Measurements from ENCODE around the gene SLC43A2. TPM values are rescaled to one million over a fixed set of nuclear protein-coding genes. Genes with fewer than 3 reads are reported as not detected.
"Not testable (repeated sequence)": the region's sequence is repeated elsewhere in the genome, so short reads cannot be mapped to it uniquely, and the experiment has no call there.

Gene SLC43A2
- total RNA-seq, 4 donors from 2014 or later: 3.7 to 98.9 (median 12.3) TPM

DNA sequence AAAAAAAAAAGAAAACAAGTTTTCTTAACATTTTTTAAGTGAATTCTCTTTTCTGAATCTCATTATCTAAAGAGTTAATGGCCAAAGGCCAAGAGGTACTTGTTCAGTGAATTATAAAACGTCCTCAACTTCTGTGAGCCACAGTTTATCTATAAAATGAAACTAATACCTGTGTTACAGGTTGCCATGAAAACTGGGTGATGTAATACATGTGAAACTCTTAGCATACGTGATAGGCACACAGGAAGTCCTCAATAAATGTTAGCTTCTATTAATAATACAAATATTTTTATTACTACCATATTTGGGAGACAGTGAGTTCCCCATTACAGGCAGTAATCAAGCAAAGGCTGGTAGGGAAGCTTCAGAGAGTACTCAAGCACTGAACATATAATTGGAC, 98.8 kb downstream of the SLC43A2 start:
- no peak for DNase-seq
- no peak overlapping the region for H3K27ac ChIP-seq
- no peaks in the 10 kb centered on the region for H3K27me3 ChIP-seq

DNA sequence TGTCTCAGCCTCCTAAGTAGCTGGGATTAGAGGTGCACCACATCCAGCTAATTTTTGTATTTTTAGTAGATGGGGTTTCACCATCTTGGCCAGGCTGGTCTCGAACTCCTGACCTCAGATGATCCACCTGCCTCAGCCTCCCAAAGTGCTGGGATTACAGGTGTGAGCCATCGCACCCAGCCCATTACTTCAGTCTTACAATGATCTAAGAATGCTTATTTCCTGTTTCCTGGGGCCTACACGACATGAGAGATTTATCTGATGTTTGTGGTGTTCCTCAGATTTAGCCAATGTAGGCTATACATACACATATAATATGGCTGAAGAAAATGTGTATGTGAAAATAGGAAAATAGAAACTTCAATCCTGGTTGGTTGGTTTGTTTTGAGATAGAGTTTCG, 101.8 kb downstream of the SLC43A2 start:
- H3K4me3 ChIP-seq; H3K4me1 ChIP-seq; H3K27ac ChIP-seq; intact Hi-C loops (cut with DNase I; ENCODE audit: low total_unique reads); in situ Hi-C loops (cut with MboI; ENCODE audit: low pct_ligation_motif_present in 1 of 4, low pct_unique_long_range_greater_than_20kb in 1 of 4, low sequenced_read_pairs in 3 of 4); DNase-seq; H3K9me3 ChIP-seq; H3K27me3 ChIP-seq: not testable (repeated sequence)
- peaks cover 0 to 31% (median 16%) of the 10 kb centered on the region in 4 donors for H3K36me3 ChIP-seq
- 40 to 83% methylated on average over 1 to 4 of the region's 4 CpGs for WGBS, 2 donors (ENCODE audit: low coverage in 1 of 2)

More for the DNA sequence above, 98.8 kb downstream of the SLC43A2 start:
- Histone ChIP-seq H3K4me1 (no peaks in the 10 kb centered on the region), H3K4me3 (no peak overlapping the region), H3K36me3 (peaks cover 0 to 47% (median 26%) of the 10 kb centered on the region in 4 donors), H3K9me3 (no peaks in the 10 kb centered on the region)
- WGBS, 2 donors (ENCODE audit: low coverage in 1 of 2): 34 to 45% methylated on average over 2 of the region's 2 CpGs
- TF ChIP-seq, protein P1, sequence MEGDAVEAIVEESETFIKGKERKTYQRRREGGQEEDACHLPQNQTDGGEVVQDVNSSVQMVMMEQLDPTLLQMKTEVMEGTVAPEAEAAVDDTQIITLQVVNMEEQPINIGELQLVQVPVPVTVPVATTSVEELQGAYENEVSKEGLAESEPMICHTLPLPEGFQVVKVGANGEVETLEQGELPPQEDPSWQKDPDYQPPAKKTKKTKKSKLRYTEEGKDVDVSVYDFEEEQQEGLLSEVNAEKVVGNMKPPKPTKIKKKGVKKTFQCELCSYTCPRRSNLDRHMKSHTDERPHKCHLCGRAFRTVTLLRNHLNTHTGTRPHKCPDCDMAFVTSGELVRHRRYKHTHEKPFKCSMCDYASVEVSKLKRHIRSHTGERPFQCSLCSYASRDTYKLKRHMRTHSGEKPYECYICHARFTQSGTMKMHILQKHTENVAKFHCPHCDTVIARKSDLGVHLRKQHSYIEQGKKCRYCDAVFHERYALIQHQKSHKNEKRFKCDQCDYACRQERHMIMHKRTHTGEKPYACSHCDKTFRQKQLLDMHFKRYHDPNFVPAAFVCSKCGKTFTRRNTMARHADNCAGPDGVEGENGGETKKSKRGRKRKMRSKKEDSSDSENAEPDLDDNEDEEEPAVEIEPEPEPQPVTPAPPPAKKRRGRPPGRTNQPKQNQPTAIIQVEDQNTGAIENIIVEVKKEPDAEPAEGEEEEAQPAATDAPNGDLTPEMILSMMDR (IDR thresholded peaks at IDR 0.05): no peak
- TF ChIP-seq POLR2A (IDR thresholded peaks at IDR 0.05): no peak
- intact Hi-C loops (cut with DNase I; ENCODE audit: low total_unique reads) (no loop called here), in situ Hi-C loops (cut with MboI; ENCODE audit: low pct_ligation_motif_present in 1 of 4, low pct_unique_long_range_greater_than_20kb in 1 of 4, low sequenced_read_pairs in 3 of 4) (no loop called here)

DNA sequence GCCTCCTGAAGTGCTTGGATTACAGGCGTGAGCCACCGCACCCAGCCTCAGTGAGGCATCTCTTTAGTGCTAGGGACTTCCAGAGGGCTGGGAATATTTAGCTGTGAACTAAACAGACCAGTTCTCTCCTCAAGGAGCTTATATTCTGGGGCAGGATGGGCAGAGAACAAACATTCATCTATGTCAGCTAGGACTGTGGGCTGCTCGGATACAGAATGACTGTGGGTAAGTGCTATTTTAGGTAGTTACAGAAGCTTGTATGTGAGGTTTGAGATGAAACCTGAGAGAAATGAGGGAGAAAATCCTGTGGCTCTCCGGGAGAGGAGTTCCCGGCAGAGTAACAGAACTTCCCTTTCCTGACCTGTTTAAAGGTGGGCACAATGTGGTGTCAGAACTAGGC, 106.0 kb downstream of the SLC43A2 start:
- H3K4me1 ChIP-seq: peaks cover 1 to 4% (median 3%) of the 10 kb centered on the region in 4 donors
- intact Hi-C loops (cut with DNase I; ENCODE audit: low total_unique reads): no loop called here
- no peak for DNase-seq
- no peak overlapping the region for H3K4me3 ChIP-seq
- in situ Hi-C loops (cut with MboI; ENCODE audit: low pct_ligation_motif_present in 1 of 4, low pct_unique_long_range_greater_than_20kb in 1 of 4, low sequenced_read_pairs in 3 of 4): loop anchor here in 3 of 4 donors (25.0 kb wide), 2 partner anchors 135 to 260 kb away; partner anchors contain the start of gene BHLHA9 (in 2 of the 3)
- H3K36me3 ChIP-seq: peaks cover 0 to 14% (median 6%) of the 10 kb centered on the region in 4 donors
- TF ChIP-seq EP300 (IDR thresholded peaks at IDR 0.05; ENCODE audit: low read depth) (no peak), POLR2A (IDR thresholded peaks at IDR 0.05) (no peak), POLR2AphosphoS5 (IDR thresholded peaks at IDR 0.05) (no peak)
- TF ChIP-seq, protein P1 (IDR thresholded peaks at IDR 0.05): no peak
- no peaks in the 10 kb centered on the region for H3K27me3 ChIP-seq
- H3K9me3 ChIP-seq: no peaks in the 10 kb centered on the region
- WGBS, 2 donors (ENCODE audit: low coverage in 1 of 2): 94% methylated on average over 2 to 5 of the region's 5 CpGs
- H3K27ac ChIP-seq: no peak overlapping the region

DNA sequence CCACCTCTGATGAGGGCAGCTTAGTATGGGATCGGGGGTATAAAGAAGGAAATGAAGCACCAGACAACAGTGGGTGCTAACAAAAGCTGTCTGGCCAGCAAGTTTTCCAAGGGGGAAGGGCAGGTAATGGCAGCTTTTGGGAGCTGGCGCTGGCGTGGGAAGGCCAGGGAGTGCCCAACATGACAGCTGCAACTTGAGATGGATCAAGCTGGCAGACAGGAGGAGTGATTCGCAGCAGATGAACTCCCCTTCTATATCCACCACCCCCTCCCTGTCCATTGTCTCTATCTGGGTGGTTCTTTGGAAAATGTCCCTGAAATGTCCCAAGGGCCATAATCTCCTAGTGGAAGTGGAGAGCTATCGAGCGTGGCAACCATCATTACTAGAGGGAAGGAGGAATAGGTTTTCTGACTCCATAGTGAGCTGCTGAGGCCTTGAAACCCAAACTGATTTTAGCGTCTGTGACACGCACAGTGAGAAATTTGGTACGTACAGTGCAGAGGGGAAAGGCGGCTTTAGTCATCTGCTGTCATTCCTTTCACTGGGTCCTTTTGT, 107.5 kb downstream of the SLC43A2 start:
- DNase-seq: no peak
- WGBS, 2 donors (ENCODE audit: low coverage in 1 of 2): 93% methylated on average over 10 of the region's 10 CpGs; no CpG with 5 or more reads in 1 of the 2 donors
- no peaks in the 10 kb centered on the region for H3K27me3 ChIP-seq
- in situ Hi-C loops (cut with MboI; ENCODE audit: low pct_ligation_motif_present in 1 of 4, low pct_unique_long_range_greater_than_20kb in 1 of 4, low sequenced_read_pairs in 3 of 4): loop anchor here in 3 of 4 donors (25.0 kb wide), 2 partner anchors 134 to 259 kb away; partner anchors contain the start of gene BHLHA9 (in 2 of the 3)
- H3K4me1 ChIP-seq: peaks cover 5 to 10% (median 8%) of the 10 kb centered on the region in 4 donors
- peaks cover 0 to 14% (median 4%) of the 10 kb centered on the region in 4 donors for H3K36me3 ChIP-seq
- TF ChIP-seq POLR2A (IDR thresholded peaks at IDR 0.05): no peak
- no peak for TF ChIP-seq POLR2AphosphoS5 (IDR thresholded peaks at IDR 0.05)
- TF ChIP-seq, protein P1 (IDR thresholded peaks at IDR 0.05): no peak
- no peak for TF ChIP-seq EP300 (IDR thresholded peaks at IDR 0.05; ENCODE audit: low read depth)
- intact Hi-C loops (cut with DNase I; ENCODE audit: low total_unique reads): no loop called here
- H3K4me3 ChIP-seq: no peak overlapping the region
- H3K9me3 ChIP-seq: no peaks in the 10 kb centered on the region
- H3K27ac ChIP-seq: no peak overlapping the region

All from transverse colon (tissue), 4 donors.